Endothelial cell (in vitro differentiated cells): ENCODE data around the gene CORO2B. TPM values are rescaled to one million over a fixed set of nuclear protein-coding genes. Genes with fewer than 3 reads are reported as not detected.

Source experiments
- DNase-seq: peaks from one replicate; pipeline ENCODE4 v3.0.0; 2021; ENCODE audit warnings: low spot score
- H3K27ac Mint-ChIP-seq: one replicate; pipeline ENCODE4 v1.8.0; 2021; ENCODE audit warnings: mixed read lengths, inconsistent platforms; ENCODE audit not compliant: unreplicated experiment
- H3K27me3 Mint-ChIP-seq: one replicate; pipeline ENCODE4 v1.8.0; 2021; ENCODE audit warnings: mild to moderate bottlenecking, moderate library complexity, mixed read lengths, inconsistent platforms; ENCODE audit not compliant: unreplicated experiment
- H3K36me3 Mint-ChIP-seq: one replicate; pipeline ENCODE4 v1.8.0; 2021; ENCODE audit warnings: mild to moderate bottlenecking, low read depth, mixed read lengths, inconsistent platforms; ENCODE audit not compliant: unreplicated experiment
- H3K4me1 Mint-ChIP-seq: one replicate; pipeline ENCODE4 v1.8.0; 2021; ENCODE audit warnings: mild to moderate bottlenecking, mixed read lengths, inconsistent platforms; ENCODE audit not compliant: unreplicated experiment
- H3K4me3 Mint-ChIP-seq: one replicate; pipeline ENCODE4 v1.8.0; 2021; ENCODE audit warnings: mild to moderate bottlenecking, mixed read lengths, inconsistent platforms; ENCODE audit not compliant: unreplicated experiment
- H3K9me3 Mint-ChIP-seq: one replicate; pipeline ENCODE4 v1.8.0; 2021; ENCODE audit warnings: mixed read lengths, inconsistent platforms; ENCODE audit not compliant: unreplicated experiment
- CTCF ChIP-seq: fragments of 200-600 bp; sonication (generic); IDR thresholded peaks from one replicate; pipeline ENCODE4 v1.5.0; 2021; ENCODE audit warnings: antibody characterized with exemption; ENCODE audit not compliant: unreplicated experiment
- total RNA-seq: library from RNA; stranded (reverse); fragmentation: NEBNext Ultra II Directional; extraction: Animal tissue kit (Norgen Biotek cat#: 25700); gene quantifications from one replicate; pipeline ENCODE4 v1.2.1, GENCODE V29; 2021; ENCODE audit not compliant: unreplicated experiment

Gene CORO2B
- total RNA-seq, 1 donor from 2014 or later = 71.7 TPM

GRCh38 chr15:68561171-68561900 lies 17.5 kb upstream of the CORO2B start:
- peaks cover 24% of the 10 kb centered on the region for H3K4me1 Mint-ChIP-seq
- no peaks in the 10 kb centered on the region for H3K36me3 Mint-ChIP-seq
- TF ChIP-seq CTCF = no peak
- H3K9me3 Mint-ChIP-seq = no peaks in the 10 kb centered on the region
- H3K4me3 Mint-ChIP-seq = no peak overlapping the region
- no peak overlapping the region for H3K27ac Mint-ChIP-seq
- H3K27me3 Mint-ChIP-seq = peaks cover 9% of the 10 kb centered on the region
- no peak for DNase-seq

GRCh38 chr15:68561901-68562300 lies 16.9 kb upstream of the CORO2B start:
- H3K4me3 Mint-ChIP-seq = no peak overlapping the region
- no peaks in the 10 kb centered on the region for H3K9me3 Mint-ChIP-seq
- peaks cover 20% of the 10 kb centered on the region for H3K4me1 Mint-ChIP-seq
- no peak overlapping the region for H3K27ac Mint-ChIP-seq
- no peaks in the 10 kb centered on the region for H3K36me3 Mint-ChIP-seq
- no peak for DNase-seq
- no peak for TF ChIP-seq CTCF
- H3K27me3 Mint-ChIP-seq = peaks cover 9% of the 10 kb centered on the region

- TF ChIP-seq CTCF = no peak
- H3K36me3 Mint-ChIP-seq = no peaks in the 10 kb centered on the region
- peaks cover 25% of the 10 kb centered on the region for H3K4me1 Mint-ChIP-seq
- H3K27me3 Mint-ChIP-seq = peaks cover 6% of the 10 kb centered on the region
- no peaks in the 10 kb centered on the region for H3K9me3 Mint-ChIP-seq
- DNase-seq = no peak
- H3K4me3 Mint-ChIP-seq = no peak overlapping the region
- H3K27ac Mint-ChIP-seq = no peak overlapping the region
Observed at GRCh38 chr15:68564173-68564572, 14.6 kb upstream of the CORO2B start.

- peaks cover 6% of the 10 kb centered on the region for H3K27me3 Mint-ChIP-seq
- no peaks in the 10 kb centered on the region for H3K36me3 Mint-ChIP-seq
- no peak overlapping the region for H3K27ac Mint-ChIP-seq
- TF ChIP-seq CTCF = no peak
- H3K4me1 Mint-ChIP-seq = peaks cover 20% of the 10 kb centered on the region
- DNase-seq = no peak
- no peaks in the 10 kb centered on the region for H3K9me3 Mint-ChIP-seq
- H3K4me3 Mint-ChIP-seq = no peak overlapping the region
Observed at GRCh38 chr15:68565234-68565633, 13.6 kb upstream of the CORO2B start.

- peaks cover 21% of the 10 kb centered on the region for H3K4me1 Mint-ChIP-seq
- H3K27ac Mint-ChIP-seq = no peak overlapping the region
- H3K27me3 Mint-ChIP-seq = peaks cover 6% of the 10 kb centered on the region
- H3K36me3 Mint-ChIP-seq = no peaks in the 10 kb centered on the region
- DNase-seq = no peak
- no peaks in the 10 kb centered on the region for H3K9me3 Mint-ChIP-seq
- H3K4me3 Mint-ChIP-seq = no peak overlapping the region
- TF ChIP-seq CTCF = no peak
Observed at GRCh38 chr15:68565726-68566125, 13.1 kb upstream of the CORO2B start.
